Measurements from ENCODE around the gene SGCA. TPM values are rescaled to one million over a fixed set of nuclear protein-coding genes. Genes with fewer than 3 reads are reported as not detected.
A peak's percentile ranks its signal among the peaks of the same experiment; 100 is the strongest.

Gene SGCA
- total and polyA plus RNA-seq, 2 of the 13 experiments (the other 11 are each of a cell fraction or from before 2014, with no cell fraction given), result not detected

DNA sequence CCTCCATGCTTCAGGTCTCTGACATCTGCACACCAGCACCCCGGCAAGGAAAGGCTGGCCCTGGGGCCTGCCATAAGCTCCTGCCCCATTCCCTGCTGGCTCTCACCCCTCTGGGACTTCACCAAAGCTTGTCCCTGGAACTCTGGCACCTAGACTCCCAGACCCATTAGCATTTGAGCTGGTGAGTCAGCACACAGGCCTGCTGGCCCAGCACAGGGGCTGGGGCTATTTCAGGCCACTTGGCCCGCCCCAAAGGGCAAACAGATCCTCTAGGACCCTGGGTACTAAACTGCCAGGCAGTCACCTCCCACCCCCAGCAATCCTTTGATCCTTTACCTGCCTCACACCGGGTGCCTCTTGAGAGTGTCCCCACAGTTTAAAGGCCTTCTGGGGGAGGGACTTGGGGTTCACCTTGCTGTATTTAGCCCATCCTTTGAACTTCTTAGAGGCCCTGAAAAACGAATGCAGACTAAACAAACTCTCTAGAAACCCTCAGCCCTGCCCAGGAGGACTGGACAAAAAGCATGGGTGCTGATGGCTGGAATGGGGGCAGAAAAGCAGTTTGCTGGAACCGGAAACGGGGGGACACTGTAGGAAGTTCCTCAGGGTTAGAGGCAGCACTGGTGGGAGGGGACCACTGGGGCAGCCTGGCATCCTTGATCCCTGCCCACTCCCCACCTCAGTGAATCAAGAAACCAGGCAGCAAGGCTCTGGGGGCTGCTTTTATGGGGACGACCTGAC, 32.6 kb upstream of the SGCA start (continued):
- TF ChIP-seq, protein P1, sequence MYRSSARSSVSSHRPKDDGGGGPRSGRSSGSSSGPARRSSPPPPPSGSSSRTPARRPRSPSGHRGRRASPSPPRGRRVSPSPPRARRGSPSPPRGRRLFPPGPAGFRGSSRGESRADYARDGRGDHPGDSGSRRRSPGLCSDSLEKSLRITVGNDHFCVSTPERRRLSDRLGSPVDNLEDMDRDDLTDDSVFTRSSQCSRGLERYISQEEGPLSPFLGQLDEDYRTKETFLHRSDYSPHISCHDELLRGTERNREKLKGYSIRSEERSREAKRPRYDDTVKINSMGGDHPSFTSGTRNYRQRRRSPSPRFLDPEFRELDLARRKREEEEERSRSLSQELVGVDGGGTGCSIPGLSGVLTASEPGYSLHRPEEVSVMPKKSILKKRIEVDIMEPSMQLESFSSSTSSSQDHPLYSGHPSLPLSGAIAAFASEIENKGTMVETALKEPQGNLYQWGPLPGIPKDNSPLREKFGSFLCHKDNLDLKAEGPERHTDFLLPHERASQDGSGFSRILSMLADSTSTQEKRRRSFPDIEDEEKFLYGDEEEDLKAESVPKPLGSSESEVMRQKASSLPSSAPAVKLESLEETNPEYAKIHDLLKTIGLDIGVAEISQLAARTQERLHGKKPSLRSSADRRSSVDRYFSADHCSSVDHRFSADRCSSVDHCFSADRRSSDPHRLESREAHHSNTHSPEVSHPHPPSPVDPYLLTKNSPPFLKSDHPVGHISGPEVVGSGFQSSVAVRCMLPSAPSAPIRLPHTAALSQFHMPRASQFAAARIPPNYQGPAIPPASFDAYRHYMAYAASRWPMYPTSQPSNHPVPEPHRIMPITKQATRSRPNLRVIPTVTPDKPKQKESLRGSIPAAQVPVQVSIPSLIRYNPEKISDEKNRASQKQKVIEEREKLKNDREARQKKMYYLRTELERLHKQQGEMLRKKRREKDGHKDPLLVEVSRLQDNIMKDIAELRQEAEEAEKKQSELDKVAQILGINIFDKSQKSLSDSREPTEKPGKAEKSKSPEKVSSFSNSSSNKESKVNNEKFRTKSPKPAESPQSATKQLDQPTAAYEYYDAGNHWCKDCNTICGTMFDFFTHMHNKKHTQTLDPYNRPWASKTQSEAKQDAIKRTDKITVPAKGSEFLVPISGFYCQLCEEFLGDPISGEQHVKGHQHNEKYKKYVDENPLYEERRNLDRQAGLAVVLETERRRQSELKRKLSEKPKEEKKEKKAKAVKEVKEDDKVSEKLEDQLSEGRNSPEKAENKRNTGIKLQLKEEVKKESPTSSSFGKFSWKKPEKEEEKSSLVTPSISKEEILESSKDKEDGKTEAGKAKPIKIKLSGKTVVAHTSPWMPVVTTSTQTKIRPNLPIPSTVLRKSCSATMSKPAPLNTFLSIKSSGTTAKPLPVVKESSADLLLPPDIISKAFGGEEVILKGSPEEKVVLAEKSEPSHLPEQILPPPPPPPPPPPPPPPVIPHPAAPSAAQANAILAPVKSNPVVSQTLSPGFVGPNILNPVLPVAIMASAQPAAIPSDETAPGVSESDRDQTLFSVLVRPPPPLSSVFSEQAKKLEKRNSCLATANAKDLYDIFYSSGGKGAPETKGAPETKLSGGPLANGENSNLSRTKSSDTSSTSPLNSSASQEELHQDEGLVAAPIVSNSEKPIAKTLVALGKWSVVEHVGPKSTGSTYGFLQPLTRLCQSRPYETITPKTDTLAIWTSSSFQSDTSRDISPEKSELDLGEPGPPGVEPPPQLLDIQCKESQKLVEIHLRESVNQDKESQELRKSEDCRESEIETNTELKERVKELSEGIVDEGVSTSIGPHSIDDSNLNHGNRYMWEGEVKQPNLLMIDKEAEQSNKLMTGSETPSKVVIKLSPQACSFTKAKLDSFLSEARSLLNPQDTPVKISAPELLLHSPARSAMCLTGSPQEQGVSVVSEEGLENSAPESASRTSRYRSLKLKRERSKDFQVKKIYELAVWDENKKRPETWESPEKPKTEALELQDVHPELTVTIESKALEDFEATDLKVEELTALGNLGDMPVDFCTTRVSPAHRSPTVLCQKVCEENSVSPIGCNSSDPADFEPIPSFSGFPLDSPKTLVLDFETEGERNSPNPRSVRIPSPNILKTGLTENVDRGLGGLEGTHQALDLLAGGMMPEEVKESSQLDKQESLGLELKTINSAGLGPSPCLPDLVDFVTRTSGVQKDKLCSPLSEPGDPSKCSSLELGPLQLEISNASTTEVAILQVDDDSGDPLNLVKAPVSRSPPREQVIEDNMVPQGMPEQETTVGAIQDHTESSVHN (CRISPR knock-in tag; IDR thresholded peaks at IDR 0.05), result no peak
- TF ChIP-seq NCOA2 (CRISPR knock-in tag; IDR thresholded peaks at IDR 0.05) (peak; percentile 72; the same call in 1 of the 2 replicates), ATF7 (IDR thresholded peaks at IDR 0.05) (no peak), ATF7 (CRISPR knock-in tag; IDR thresholded peaks at IDR 0.05) (no peak), FOXA3 (CRISPR knock-in tag; IDR thresholded peaks at IDR 0.05) (peak; percentile 10; the same call in 1 of the 2 replicates), TEAD2 (CRISPR knock-in tag; IDR thresholded peaks at IDR 0.05) (no peak), PCBP1 (IDR thresholded peaks at IDR 0.05; ENCODE audit: borderline replicate concordance, low read depth, low read length) (no peak), ZNF337 (CRISPR knock-in tag; IDR thresholded peaks at IDR 0.05; ENCODE audit: borderline replicate concordance, low read depth) (no peak), ZNF569 (CRISPR knock-in tag; IDR thresholded peaks at IDR 0.05; ENCODE audit: borderline replicate concordance) (no peak), KLF15 (CRISPR knock-in tag; IDR thresholded peaks at IDR 0.05; ENCODE audit: borderline replicate concordance) (no peak), SP4 (CRISPR knock-in tag; IDR thresholded peaks at IDR 0.05) (peak; percentile 40), ZNF530 (CRISPR knock-in tag; IDR thresholded peaks at IDR 0.05; ENCODE audit: low read depth) (no peak)
- TF ChIP-seq, protein P2, sequence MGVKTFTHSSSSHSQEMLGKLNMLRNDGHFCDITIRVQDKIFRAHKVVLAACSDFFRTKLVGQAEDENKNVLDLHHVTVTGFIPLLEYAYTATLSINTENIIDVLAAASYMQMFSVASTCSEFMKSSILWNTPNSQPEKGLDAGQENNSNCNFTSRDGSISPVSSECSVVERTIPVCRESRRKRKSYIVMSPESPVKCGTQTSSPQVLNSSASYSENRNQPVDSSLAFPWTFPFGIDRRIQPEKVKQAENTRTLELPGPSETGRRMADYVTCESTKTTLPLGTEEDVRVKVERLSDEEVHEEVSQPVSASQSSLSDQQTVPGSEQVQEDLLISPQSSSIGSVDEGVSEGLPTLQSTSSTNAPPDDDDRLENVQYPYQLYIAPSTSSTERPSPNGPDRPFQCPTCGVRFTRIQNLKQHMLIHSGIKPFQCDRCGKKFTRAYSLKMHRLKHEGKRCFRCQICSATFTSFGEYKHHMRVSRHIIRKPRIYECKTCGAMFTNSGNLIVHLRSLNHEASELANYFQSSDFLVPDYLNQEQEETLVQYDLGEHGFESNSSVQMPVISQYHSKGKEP (CRISPR knock-in tag; IDR thresholded peaks at IDR 0.05), result no peak
- TF ChIP-seq, protein P3, sequence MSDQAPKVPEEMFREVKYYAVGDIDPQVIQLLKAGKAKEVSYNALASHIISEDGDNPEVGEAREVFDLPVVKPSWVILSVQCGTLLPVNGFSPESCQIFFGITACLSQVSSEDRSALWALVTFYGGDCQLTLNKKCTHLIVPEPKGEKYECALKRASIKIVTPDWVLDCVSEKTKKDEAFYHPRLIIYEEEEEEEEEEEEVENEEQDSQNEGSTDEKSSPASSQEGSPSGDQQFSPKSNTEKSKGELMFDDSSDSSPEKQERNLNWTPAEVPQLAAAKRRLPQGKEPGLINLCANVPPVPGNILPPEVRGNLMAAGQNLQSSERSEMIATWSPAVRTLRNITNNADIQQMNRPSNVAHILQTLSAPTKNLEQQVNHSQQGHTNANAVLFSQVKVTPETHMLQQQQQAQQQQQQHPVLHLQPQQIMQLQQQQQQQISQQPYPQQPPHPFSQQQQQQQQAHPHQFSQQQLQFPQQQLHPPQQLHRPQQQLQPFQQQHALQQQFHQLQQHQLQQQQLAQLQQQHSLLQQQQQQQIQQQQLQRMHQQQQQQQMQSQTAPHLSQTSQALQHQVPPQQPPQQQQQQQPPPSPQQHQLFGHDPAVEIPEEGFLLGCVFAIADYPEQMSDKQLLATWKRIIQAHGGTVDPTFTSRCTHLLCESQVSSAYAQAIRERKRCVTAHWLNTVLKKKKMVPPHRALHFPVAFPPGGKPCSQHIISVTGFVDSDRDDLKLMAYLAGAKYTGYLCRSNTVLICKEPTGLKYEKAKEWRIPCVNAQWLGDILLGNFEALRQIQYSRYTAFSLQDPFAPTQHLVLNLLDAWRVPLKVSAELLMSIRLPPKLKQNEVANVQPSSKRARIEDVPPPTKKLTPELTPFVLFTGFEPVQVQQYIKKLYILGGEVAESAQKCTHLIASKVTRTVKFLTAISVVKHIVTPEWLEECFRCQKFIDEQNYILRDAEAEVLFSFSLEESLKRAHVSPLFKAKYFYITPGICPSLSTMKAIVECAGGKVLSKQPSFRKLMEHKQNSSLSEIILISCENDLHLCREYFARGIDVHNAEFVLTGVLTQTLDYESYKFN (CRISPR knock-in tag; conservative IDR thresholded peaks at IDR 0.05), result peak; percentile 77
- TF ChIP-seq, protein P4, sequence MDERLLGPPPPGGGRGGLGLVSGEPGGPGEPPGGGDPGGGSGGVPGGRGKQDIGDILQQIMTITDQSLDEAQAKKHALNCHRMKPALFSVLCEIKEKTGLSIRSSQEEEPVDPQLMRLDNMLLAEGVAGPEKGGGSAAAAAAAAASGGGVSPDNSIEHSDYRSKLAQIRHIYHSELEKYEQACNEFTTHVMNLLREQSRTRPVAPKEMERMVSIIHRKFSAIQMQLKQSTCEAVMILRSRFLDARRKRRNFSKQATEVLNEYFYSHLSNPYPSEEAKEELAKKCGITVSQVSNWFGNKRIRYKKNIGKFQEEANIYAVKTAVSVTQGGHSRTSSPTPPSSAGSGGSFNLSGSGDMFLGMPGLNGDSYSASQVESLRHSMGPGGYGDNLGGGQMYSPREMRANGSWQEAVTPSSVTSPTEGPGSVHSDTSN (CRISPR knock-in tag; IDR thresholded peaks at IDR 0.05), result no peak
